Activated effector memory CD4-positive, alpha-beta T cell treated with Interleukin-2 at 50 U/mL for 16 hours (primary cell): ENCODE results near the gene CHCHD1.
"Not testable (repeated sequence)": the region's sequence is repeated elsewhere in the genome, so short reads cannot be mapped to it uniquely, and the experiment has no call there.

ENCODE experiments used
- DNase-seq: peaks from one replicate; pipeline ENCODE4 v3.0.0-alpha.2; 2020

Gene CHCHD1

DNA sequence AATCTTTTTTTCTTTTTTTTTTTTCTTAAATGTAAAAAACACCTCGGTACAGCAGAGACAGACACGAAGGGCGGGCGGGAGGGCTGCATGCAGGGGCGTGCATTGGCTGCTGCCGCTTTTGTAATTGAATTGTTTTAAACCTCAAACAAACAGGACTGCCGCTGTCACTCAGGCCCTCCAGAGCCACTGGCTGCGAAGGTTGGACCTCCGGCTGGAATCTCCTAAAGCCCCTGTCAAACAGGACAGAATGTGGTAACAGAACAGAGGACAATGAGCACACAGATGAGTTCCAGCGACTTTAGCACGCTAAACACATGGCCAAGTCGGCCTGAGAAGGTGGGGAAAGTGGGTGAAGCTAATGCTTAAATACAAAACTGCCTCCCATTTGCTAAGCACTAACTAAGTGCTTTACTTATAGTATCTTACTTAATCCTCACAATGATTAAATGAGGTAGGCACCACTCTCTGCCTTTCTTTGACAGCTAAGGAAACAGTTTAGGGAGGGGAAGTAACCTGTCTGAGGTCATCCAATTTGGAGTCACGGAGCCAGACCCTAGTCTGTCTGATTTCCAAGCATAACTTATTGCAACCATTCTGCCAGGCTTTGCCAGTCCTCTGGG is 32.5 kb downstream of the CHCHD1 start:
- DNase-seq: no peak

DNA sequence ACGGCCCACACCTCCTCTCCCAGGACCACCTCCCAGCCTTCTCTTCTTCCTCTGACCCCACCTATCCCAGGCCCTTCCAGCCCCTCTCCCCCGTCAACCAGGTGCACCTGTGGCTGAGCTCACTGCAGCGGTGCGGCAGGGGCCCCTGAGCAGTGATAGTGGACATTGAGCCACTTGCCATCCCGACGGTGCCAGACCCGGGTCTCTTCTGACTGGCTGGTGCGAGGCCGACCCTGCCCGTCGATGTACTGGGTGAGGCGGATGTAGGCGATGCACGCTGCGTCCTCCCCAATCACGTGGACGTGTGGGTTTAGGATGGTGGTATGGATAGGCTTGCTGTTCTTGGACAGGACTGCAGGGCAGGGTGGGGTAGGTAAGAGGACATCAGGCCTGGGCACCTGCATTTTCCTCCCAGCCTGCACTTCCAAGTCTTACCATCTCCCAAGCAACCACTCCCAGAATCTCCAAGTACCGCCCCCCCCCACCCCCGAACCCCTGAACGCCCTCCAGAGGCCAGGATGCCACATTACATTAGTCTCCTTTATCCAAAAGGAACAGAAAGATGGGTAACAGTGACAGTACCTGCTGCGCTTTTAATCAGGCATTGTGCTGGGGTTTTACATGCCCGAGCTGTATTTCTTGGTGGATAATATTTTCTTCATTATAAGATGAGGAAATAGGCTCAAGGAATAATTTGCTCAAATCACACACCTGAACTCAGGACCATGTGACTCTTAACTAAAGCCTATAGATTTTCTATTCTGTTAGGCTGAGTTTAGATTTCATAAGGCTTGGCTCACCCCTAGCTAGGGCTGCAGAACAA is 33.3 kb downstream of the CHCHD1 start:
- no peak for DNase-seq

DNA sequence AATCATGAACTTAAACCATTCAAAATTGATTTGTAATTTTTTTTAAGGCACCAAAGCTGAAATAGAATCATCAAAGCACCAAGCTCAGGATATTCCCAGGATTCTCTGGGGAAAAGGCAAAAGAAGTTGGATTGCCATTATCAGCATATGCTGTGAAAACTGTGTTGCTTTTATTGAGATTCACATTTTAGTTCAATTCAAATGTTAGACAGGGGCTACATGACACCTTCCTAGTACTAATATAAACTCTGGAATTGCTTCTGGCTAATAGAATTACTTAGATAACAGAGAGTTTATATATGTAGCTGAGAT is 33.8 kb downstream of the CHCHD1 start:
- DNase-seq: no peak

DNA sequence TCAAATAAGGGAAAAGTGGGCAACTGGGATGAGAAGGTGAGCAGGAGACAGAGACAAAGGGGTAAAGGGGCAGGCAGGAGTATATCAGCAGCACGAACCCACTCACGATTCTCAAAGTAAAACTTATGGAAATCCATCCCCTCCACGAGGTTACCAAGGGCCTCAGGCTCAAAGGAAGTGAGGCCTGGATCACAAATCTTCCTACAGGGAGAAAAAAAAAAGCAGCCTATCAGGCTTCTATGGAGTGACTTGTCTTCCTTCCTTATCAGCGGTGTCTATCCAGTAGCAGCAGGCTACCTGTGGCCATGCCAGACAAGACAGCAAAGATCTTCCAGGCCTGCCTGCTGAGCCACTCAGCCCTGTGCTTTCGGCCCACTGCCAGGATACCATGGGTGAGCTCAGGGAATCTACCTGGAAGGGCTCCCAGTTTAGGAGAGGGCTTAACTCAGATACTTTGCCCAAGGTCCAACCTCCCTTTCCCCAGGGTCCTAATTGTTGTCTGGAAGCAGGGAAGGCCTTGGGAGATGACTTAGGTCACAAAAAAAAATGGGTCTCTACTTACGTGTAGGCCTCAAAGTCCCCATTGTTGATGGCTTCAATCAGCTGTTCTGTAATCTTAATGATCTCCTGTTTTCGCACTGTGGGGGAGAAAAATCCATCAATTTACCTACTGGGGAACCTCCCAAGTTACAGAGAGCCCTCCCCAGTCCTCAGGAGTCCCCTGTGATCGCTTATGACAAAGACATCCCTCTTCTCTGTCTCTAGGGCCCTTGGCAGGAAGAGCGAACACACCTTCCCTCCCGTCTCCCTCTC is 35.3 kb downstream of the CHCHD1 start:
- no peak for DNase-seq

DNA sequence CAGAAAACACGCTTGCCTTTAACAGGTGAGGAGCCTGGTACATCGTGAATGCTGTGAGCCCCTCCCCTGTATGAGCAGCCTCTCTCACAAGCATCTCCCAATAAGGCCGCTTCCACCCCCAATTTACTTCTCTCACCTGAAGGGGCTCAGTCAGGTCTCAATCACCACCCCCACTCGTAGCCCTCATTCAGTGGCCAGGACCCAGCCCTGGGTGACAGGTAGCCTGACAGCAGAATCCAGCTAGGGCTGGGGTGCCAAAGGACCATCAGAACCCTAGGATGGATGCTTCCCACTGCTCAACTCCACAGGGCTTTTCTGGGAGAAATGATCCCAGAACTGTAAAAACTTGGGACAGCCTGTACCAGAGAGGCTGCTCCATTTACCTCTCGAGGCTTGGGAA is 36.0 kb downstream of the CHCHD1 start:
- DNase-seq: no peak

DNA sequence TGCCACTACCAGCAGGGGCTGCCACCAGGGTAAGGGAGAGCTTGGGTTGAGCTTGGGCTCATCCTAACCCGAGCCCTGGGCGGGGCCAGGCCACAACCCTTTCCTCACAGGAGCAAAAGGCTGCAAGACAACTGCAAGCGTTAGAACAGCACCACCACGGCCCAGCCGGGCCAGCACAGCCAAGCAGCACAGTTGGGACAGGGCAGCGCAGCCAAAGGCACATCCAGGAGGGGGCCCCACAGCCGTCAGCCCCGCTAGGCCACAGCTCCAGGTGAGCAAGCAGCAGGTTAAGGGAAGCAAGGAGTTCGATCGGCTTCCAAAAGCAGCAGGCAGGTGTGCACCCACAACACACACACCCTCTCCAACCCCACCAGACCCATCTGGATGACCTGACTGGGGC is 36.6 kb downstream of the CHCHD1 start:
- no peak for DNase-seq

DNA sequence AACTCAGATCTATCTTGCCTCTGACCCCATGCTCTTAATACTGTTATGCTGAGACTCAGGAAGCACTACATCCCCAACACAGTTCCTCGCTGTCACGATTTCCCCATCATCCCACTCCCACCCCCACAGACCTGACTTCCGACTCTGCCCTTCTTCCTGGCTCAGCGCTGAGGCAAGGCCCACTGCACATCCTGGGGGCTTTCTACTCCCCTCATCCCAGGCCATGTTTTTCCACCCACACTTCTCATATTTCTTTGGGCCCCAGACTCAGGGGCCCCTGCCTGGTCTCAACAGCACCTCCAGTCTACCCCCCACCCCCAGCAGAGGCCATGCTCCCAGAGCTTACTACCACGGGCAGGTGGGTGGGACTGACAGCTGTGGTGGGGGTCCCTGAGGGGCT is 37.2 kb downstream of the CHCHD1 start:
- no peak for DNase-seq

DNA sequence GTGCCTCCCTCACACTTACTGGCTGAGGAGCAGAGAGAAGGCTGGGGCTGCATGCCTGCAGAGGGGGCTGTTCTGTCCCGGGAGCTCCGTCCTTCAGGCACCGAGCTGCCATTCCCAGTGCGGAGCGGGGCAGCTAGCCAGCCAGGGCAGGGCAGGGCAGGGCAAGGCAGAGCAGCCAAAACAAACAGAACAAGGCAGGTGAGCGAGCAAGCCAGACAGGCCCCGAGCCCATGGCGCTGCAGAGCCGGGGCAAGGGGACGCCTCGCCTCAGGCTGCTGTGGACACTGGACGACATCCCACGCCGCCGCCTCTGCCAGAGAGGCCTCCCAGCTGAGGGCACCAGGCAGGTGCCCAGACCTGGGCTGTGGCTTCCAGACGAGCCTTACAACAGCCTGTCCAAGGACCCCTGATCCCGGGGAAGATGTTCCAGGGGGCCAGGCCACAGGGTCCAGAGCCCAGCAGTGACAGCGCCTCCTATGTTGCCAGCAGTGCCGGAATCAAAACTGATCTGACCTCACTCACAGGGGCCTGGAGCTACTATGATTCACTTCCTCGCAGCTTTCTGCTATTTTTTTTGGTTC is 37.8 kb downstream of the CHCHD1 start:
- no peak for DNase-seq

DNA sequence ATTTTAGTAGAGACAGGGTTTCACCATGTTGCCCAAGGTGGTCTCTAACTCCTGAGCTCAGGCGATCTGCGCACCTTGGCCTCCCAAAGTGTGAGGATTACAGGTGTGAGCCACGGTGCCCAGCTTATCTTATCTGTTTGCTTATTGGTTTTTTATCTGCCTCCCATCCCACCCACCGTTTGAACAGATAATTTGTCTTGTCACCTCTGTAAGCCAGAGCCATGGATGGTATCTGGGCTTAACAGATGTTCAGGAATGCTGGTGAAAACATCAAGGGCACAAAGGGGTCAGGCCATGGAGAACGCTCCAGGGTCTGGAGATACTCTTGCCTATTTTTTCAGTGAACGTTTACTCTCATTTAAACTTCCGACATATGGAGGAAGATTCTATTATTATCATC is 41.5 kb downstream of the CHCHD1 start:
- no peak for DNase-seq

DNA sequence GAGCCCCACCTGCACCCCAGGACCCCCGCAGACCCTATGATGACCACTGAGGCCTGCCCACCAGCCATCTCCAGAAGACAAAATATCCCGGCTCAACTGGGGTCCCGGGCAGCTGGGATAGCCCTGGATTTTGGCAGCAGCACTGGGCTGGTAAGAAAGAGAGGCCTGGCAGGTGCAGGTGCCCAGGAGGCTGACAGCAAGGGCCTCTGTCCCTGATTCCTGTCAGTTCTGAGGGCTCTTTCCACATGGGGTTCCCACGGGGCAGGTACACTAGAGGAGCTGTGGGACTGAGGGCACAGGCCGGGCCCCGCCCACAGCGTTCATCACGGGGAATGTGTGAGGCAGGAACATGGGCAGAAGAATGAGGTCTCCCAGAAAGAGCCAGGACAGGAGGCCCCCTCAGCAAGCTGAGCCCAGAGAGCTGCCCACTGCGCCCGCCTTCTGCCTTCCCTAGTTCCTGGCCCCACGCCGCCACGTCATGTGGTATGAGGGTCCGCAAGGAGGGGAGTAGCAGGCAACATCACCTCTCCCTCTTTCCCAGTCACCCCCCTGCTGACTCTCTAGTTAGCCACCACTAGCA is 42.4 kb downstream of the CHCHD1 start:
- no peak for DNase-seq

DNA sequence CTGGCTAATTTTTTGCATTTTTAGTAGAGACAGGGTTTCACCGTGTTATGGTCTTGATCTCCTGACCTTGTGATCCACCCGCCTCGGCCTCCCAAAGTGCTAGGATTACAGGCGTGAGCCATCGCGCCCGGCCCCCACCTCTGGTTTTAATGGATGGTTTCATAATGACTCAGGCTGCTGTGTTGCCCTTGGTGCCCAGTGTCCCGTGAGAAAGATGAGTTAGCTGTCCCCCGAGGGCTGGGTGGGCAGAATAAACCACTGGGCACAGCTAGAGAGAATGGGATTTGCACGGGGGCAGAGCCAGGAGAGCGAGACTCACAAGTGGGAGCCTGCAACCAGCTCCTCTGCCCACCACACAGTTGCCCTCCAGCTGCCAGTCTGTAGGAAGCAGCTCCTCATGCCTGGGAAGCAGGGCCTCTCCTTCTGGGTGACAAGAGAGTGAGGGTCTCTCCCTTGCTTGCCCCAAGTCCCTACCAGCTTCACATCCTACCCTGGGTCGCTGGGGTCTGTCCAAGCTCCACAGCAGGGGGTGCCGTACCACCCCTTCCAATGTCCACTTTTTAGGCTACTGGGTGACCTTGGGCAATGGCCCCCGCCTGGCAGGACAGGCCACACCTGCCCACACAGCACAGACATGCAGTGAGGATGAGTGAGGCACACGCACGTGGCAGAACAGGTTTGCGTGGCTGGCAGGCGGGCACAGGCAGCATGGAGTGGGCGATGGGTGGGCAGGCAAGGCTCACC is 45.7 kb downstream of the CHCHD1 start:
- no peak for DNase-seq

DNA sequence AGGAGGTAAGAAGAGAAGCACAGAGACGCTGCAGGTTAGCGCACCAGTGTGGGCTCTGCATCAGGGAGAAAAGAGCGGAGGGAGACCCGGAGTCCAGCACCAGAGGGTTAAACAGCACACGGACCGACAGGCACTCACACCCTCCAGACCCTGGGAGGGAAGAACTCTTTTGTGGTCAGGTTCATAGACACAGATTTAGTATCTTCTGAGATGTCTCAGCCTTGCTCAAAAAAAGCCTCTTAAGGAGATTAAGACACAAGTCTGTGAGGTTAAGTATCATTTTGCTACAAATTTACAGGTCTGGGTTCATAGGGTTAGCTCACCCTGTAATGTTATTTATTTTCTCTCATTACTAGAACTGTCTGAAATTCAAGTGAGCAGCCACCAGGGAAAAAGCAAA is 46.3 kb downstream of the CHCHD1 start:
- no peak for DNase-seq

DNA sequence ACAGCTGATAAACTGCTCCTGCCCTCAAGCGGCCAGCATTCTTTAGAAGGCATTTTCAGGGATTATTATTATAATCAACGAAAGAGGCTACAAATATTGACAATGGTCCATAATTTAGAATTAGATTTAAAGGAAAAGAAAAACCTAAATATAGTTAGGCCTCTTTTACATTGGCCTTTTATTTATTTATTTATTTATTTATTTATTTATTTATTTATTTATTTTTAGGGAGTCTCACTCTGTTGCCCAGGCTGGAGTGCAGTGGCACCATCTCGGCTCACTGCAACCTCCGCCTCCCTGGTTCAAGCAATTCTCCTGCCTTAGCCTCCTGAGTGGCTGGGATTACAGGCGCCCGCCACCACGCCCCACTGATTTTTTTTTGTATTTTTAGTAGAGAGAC is 47.2 kb downstream of the CHCHD1 start:
- DNase-seq: not testable (repeated sequence)
